GM12878 (cell line): ENCODE results near the gene CA10. TPM values are rescaled to one million over a fixed set of nuclear protein-coding genes. Genes with fewer than 3 reads are reported as not detected.

Source experiments
- ATAC-seq: fragments of 200-7000 bp; cut with Tn5 transposase; 3 replicates; pipeline ENCODE4 v1.9.1; 2020; ENCODE audit warnings: mild to moderate bottlenecking, moderate library complexity
- BruUV-seq: library from RNA; stranded (reverse); fragments of 400-500 nt; replicated peaks from 2 replicates; lab custom pipeline; 2021; lab: Mats Ljungman, UMichigan
- CTCF ChIA-PET: fragments of 300-600 bp; sonication (Branson Sonifier 250); formaldehyde crosslinking; extraction: SDS; loops from one replicate; lab custom pipeline; 2021; ENCODE audit warnings: inconsistent platforms; lab: Yijun Ruan, JAX
- POLR2A ChIA-PET: fragments of 350-600 bp; formaldehyde crosslinking; extraction: SDS; loops from one replicate; lab custom pipeline; 2021; ENCODE audit warnings: inconsistent platforms; lab: Charles Lee
- RAD21 ChIA-PET: fragments of 300-600 bp; sonication (Branson Sonifier 250); formaldehyde crosslinking; loops from one replicate; lab custom pipeline; 2023; ENCODE audit warnings: antibody characterized with exemption; ENCODE audit not compliant: unreplicated experiment; lab: Charles Lee
- SMC1A ChIA-PET: fragments of 300-600 bp; sonication (Branson Sonifier 250); formaldehyde crosslinking; loops from one replicate; lab custom pipeline; 2023; ENCODE audit not compliant: unreplicated experiment, uncharacterized antibody; lab: Charles Lee
- DNase-seq: peaks from one replicate; pipeline ENCODE4 v3.0.0-alpha.2; 2011; ENCODE audit warnings: low read depth, low spot score
- FAIRE-seq: peaks from 3 replicates; lab custom pipeline; 2011; peaks lifted over from hg19 to GRCh38; lab: Jason Lieb, UNC
- H2AFZ ChIP-seq: 2 replicates; pipeline ENCODE4 v1.6.0; 2011; ENCODE audit warnings: low read depth, low read length, control low read depth; ENCODE audit not compliant: control insufficient read depth
- H3K27ac ChIP-seq: 2 replicates; pipeline ENCODE4 v1.5.1; 2011; ENCODE audit warnings: control low read depth; ENCODE audit not compliant: control insufficient read depth, insufficient read depth
- H3K27me3 ChIP-seq, 2 experiments: replicated peaks in 1 of 2; 2 replicates each; pipeline versions ENCODE4 v1.6.0 to v1.6.1; 2011; ENCODE audit warnings: low read length in 1 of 2; ENCODE audit not compliant: control insufficient read depth in 2 of 2, insufficient read depth in 2 of 2
- H3K36me3 ChIP-seq, 2 experiments: 2 replicates each; pipeline ENCODE4 v1.5.1; 2011; ENCODE audit warnings: low read length in 1 of 2; ENCODE audit not compliant: control insufficient read depth in 2 of 2, insufficient read depth in 2 of 2
- H3K4me1 ChIP-seq: 2 replicates; pipeline ENCODE4 v1.6.1; 2011; ENCODE audit warnings: mild to moderate bottlenecking, low read length, moderate library complexity, mixed read lengths; ENCODE audit not compliant: control insufficient read depth, insufficient read depth
- H3K4me2 ChIP-seq: 2 replicates; pipeline ENCODE4 v1.6.0; 2011; ENCODE audit warnings: control low read depth; ENCODE audit not compliant: control insufficient read depth, insufficient read depth
- H3K4me3 ChIP-seq: fragments of 200-600 bp; sonication (generic); 2 replicates; pipeline ENCODE4 v1.5.1; 2016
- H3K79me2 ChIP-seq: 2 replicates; pipeline ENCODE4 v1.6.0; 2011; ENCODE audit warnings: low read length; ENCODE audit not compliant: control insufficient read depth, insufficient read depth
- H3K9ac ChIP-seq: 2 replicates; pipeline ENCODE4 v1.8.0; 2011; ENCODE audit warnings: low read length, control low read depth, mixed read lengths; ENCODE audit not compliant: control insufficient read depth, insufficient read depth
- H3K9me3 ChIP-seq: replicated peaks from 3 replicates; pipeline ENCODE4 v1.5.1; 2011; ENCODE audit warnings: mild to moderate bottlenecking, low read length; ENCODE audit not compliant: control insufficient read depth, insufficient read depth
- H4K20me1 ChIP-seq: 2 replicates; pipeline ENCODE4 v1.6.0; 2011; ENCODE audit not compliant: control insufficient read depth, insufficient read depth
- CBFB ChIP-seq: IDR thresholded peaks from 2 replicates; pipeline ENCODE4 v1.6.1; 2016; ENCODE audit warnings: antibody characterized with exemption, low read depth
- CREM ChIP-seq: IDR thresholded peaks from 2 replicates; pipeline ENCODE4 v1.6.1; 2014; ENCODE audit warnings: antibody characterized with exemption, low read depth
- E4F1 ChIP-seq: fragments of 450-650 bp; IDR thresholded peaks from 2 replicates; pipeline ENCODE4 v1.6.1; 2018; ENCODE audit warnings: borderline replicate concordance, mild to moderate bottlenecking; ENCODE audit not compliant: partially characterized antibody
- HDGF ChIP-seq: fragments of 450-650 bp; IDR thresholded peaks from 2 replicates; pipeline ENCODE4 v1.6.1; 2016; ENCODE audit warnings: antibody characterized with exemption
- MTA3 ChIP-seq: IDR thresholded peaks from 2 replicates; pipeline ENCODE4 v1.6.1; 2012; ENCODE audit warnings: low read length, inconsistent platforms, borderline replicate concordance
- PRDM15 ChIP-seq: fragments of 450-650 bp; formaldehyde crosslinking; IDR thresholded peaks from 2 replicates; pipeline ENCODE4 v1.4.0; 2020; ENCODE audit warnings: mild to moderate bottlenecking, moderate library complexity
- SREBF2 ChIP-seq: IDR thresholded peaks from 2 replicates; pipeline ENCODE4 v1.6.1; 2012; ENCODE audit warnings: mild to moderate bottlenecking, low read length
- STAT3 ChIP-seq: IDR thresholded peaks from 2 replicates; pipeline ENCODE4 v1.6.1; 2011; ENCODE audit warnings: low read depth, low read length, improper control_type of control experiment
- YY1 ChIP-seq: IDR thresholded peaks from 2 replicates; pipeline ENCODE4 v1.6.1; 2011; ENCODE audit warnings: low read depth, mild to moderate bottlenecking, low read length
- ZNF207 ChIP-seq: fragments of 450-650 bp; IDR thresholded peaks from 2 replicates; pipeline ENCODE4 v1.6.1; 2014; ENCODE audit warnings: antibody characterized with exemption, mild to moderate bottlenecking, borderline replicate concordance
- ZNF622 ChIP-seq: fragments of 450-650 bp; IDR thresholded peaks from 2 replicates; pipeline ENCODE4 v1.6.1; 2017; ENCODE audit warnings: mild to moderate bottlenecking, inconsistent platforms
- WGBS: methylation state at CpG from one replicate; pipeline ENCODE4 v1.1.6; 2016; ENCODE audit warnings: low lambda C conversion rate; ENCODE audit not compliant: insufficient replicate concordance, insufficient coverage; ENCODE audit errors: missing lambda C conversion rate; 5-methylcytosine and 5-hydroxymethylcytosine counted together
- in situ Hi-C: fragments of 300-500 bp; cut with MboI; formaldehyde crosslinking; loops from 9 replicates; pipeline ENCODE4 v1.14.3; 2018; ENCODE audit warnings: mixed read lengths
- intact Hi-C: fragments of 100-400 bp; cut with micrococcal nuclease; formaldehyde crosslinking; loops from one replicate; pipeline ENCODE4 v1.14.2; 2022; ENCODE audit not compliant: unreplicated experiment
- polyA plus RNA-seq, 11 experiments: library from polyadenylated mRNA; depleted of rRNA in 4 of 11; unstranded in 6 of 11; stranded (reverse) in 5 of 11; fragments of >200 nt; fragmentation: Nextera tagmentation in 4 of 11; fragmentation: Illumina TruSeq in 1 of 11; extraction: Ambion mirVana in 4 of 11; extraction: Trizol in 1 of 11; gene quantifications; 1 replicate in 1 of 11; 2 replicates in 10 of 11; pipeline versions ENCODE4 v1.2.1 to v1.2.3, GENCODE V29; 2011 to 2016; ENCODE audit warnings: inconsistent platforms in 2 of 11, missing spikeins in 2 of 11, low read depth in 1 of 11
- total RNA-seq, 4 experiments: library from RNA; depleted of rRNA in 3 of 4; stranded (reverse); fragments of >200 nt in 3 of 4; fragmentation: Illumina TruSeq in 1 of 4; extraction: Trizol in 1 of 4; gene quantifications; 2 replicates each; pipeline versions ENCODE4 v1.2.1 to v1.2.3, GENCODE V29; 2013 to 2021
- TF ChIP-seq, protein P1 (sequence below): IDR thresholded peaks from 2 replicates; pipeline ENCODE4 v1.6.1; 2012; ENCODE audit warnings: low read depth, low read length, improper control_type of control experiment

The CA10 gene
- total and polyA plus RNA-seq, 10 of the 15 experiments (the other 5 are each of a cell fraction or from before 2014, with no cell fraction given), result not detected

- Histone ChIP-seq H3K27ac (no peak overlapping the region), H3K9me3 (no peaks in the 10 kb centered on the region), H3K36me3 (no peaks in the 10 kb centered on the region), H3K4me1 (no peaks in the 10 kb centered on the region), H3K27me3 (no peaks in the 10 kb centered on the region), H3K79me2 (no peaks in the 10 kb centered on the region), H4K20me1 (no peaks in the 10 kb centered on the region), H3K4me3 (no peak overlapping the region), H3K4me2 (no peak overlapping the region), H2AFZ (no peak overlapping the region), H3K9ac (no peak overlapping the region)
- DNase-seq (no peak), FAIRE-seq (no peak), ATAC-seq (no peak)
- 29% methylated on average over 3 of the region's 3 CpGs for WGBS
- POLR2A ChIA-PET, result no interaction called here
- BruUV-seq, result no TSS peak
- in situ Hi-C loops (no loop called here), intact Hi-C loops (no loop called here)
- TF ChIP-seq MTA3 (no peak), ZNF622 (no peak), ZNF207 (no peak), E4F1 (no peak)
- CTCF ChIA-PET, result no interaction called here
- SMC1A ChIA-PET, result interaction anchor here (0.8 kb wide), 1 partner anchor 13 kb away, joined by 3 read pairs; no protein-coding TSS in a partner anchor
- RAD21 ChIA-PET, result no interaction called here
These were observed 17.9 kb downstream of the CA10 start for GRCh38 chr17:52140601-52141000.

DNA sequence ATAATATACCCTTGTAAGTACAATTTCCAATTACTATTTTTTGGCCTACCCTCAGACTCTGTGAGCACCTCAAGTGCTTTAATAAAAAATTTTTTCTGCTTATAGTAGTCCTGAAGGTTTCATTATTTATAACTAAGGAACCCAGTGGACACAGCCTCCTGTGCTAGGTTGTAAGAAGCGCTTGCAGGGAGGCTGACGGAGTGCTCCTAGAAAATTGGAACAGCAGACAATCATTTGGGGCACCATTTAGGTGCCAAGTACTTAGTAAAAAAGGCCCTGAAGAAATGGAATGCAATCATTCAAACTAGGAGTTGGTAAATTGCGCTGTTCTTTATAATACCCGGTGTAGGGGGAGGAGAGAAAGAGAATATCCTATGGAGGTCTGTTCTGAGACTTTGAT, 19.8 kb downstream of the CA10 start:
- in situ Hi-C loops (no loop called here), intact Hi-C loops (no loop called here)
- FAIRE-seq (no peak), ATAC-seq (no peak), DNase-seq (no peak)
- Histone ChIP-seq H3K79me2 (no peaks in the 10 kb centered on the region), H3K4me1 (no peaks in the 10 kb centered on the region), H3K4me2 (no peak overlapping the region), H3K27me3 (no peaks in the 10 kb centered on the region), H3K27ac (no peak overlapping the region), H3K9ac (no peak overlapping the region), H3K9me3 (no peaks in the 10 kb centered on the region), H2AFZ (no peak overlapping the region), H3K36me3 (no peaks in the 10 kb centered on the region), H4K20me1 (no peaks in the 10 kb centered on the region), H3K4me3 (no peak overlapping the region)
- ChIA-PET SMC1A (no interaction called here), CTCF (no interaction called here), POLR2A (no interaction called here), RAD21 (no interaction called here)
- no TSS peak for BruUV-seq
- 17% methylated on average over 4 of the region's 4 CpGs for WGBS
- TF ChIP-seq YY1 (no peak), HDGF (no peak), CREM (no peak), PRDM15 (CRISPR knock-in tag) (no peak), STAT3 (no peak), CBFB (no peak), SREBF2 (no peak)
- TF ChIP-seq, protein P1, sequence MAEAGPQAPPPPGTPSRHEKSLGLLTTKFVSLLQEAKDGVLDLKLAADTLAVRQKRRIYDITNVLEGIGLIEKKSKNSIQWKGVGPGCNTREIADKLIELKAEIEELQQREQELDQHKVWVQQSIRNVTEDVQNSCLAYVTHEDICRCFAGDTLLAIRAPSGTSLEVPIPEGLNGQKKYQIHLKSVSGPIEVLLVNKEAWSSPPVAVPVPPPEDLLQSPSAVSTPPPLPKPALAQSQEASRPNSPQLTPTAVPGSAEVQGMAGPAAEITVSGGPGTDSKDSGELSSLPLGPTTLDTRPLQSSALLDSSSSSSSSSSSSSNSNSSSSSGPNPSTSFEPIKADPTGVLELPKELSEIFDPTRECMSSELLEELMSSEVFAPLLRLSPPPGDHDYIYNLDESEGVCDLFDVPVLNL, result no peak
